ENCODE results near the gene ENO2.

The ENO2 gene

GRCh38 chr12:6951551-6952120, 37.3 kb downstream of the ENO2 start:
- no peak overlapping the region for H3K4me3 ChIP-seq (ENCODE audit: low read length)
- no peaks in the 10 kb centered on the region for H3K9me3 ChIP-seq (ENCODE audit: control insufficient read depth, insufficient read depth, low read length)
- peaks cover 6% of the 10 kb centered on the region; the same call in 1 of the 2 replicates for H3K4me1 ChIP-seq (ENCODE audit: control insufficient read depth, insufficient read depth, low read length)
- WGBS (ENCODE audit: insufficient coverage, insufficient read length), result no CpG with 5 or more reads among the region's 20 CpGs
- H3K27ac ChIP-seq (ENCODE audit: low read length), result no peak overlapping the region
- no peak for DNase-seq (ENCODE audit: low read depth, low spot score)
- no peaks in the 10 kb centered on the region for H3K27me3 ChIP-seq (ENCODE audit: control insufficient read depth, insufficient read depth, low read length)
- no peaks in the 10 kb centered on the region for H3K36me3 ChIP-seq (ENCODE audit: control insufficient read depth, insufficient read depth, low read length)

DNA sequence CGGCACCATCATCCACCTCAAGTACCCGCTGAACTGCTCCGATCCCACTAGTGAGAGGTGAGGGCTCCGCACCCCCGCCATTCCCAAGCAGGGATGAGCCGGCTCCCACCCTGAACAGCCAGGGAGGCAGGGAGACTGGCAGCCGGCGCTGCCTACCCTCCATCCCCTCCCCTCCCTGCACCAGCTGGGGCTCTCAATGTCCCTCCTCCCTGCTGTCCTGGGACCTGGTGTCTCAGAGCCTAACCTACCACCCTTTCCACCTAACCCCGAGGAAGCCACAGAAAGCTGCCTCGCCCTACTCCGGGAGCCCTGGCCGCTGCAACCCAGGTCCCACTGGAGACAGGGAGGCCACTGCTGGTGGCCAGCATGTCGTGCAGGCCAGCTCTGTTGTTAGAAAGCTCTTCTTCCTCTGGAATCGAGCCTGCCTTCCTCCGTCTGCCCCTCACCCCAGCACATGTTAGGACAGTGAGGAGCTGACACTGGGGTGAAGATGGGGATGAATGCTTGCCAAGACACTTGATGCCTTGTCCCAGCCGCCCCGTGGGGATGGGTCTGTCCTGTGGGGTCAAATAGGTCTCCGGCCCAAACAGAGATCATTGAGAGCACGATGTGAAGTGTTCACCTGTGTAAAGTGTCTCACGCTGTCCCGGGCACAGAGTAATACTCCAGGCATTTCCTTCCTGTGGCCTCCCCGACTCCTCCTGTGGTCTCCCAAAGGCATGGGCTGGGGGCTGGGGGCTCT, 37.9 kb downstream of the ENO2 start:
- Histone ChIP-seq H3K4me3 (ENCODE audit: low read length) (no peak overlapping the region), H3K27me3 (ENCODE audit: control insufficient read depth, insufficient read depth, low read length) (no peaks in the 10 kb centered on the region), H3K9me3 (ENCODE audit: control insufficient read depth, insufficient read depth, low read length) (no peaks in the 10 kb centered on the region), H3K4me1 (ENCODE audit: control insufficient read depth, insufficient read depth, low read length) (0 out of 2 replicates have a peak, but pooled peaks cover 4% of the 10 kb centered on the region), H3K36me3 (ENCODE audit: control insufficient read depth, insufficient read depth, low read length) (no peaks in the 10 kb centered on the region), H3K27ac (ENCODE audit: low read length) (no peak overlapping the region)
- DNase-seq (ENCODE audit: low read depth, low spot score), result no peak
- WGBS (ENCODE audit: insufficient coverage, insufficient read length), result no CpG with 5 or more reads among the region's 22 CpGs

- Histone ChIP-seq H3K36me3 (ENCODE audit: control insufficient read depth, insufficient read depth, low read length) (no peaks in the 10 kb centered on the region), H3K9me3 (ENCODE audit: control insufficient read depth, insufficient read depth, low read length) (no peaks in the 10 kb centered on the region), H3K4me3 (ENCODE audit: low read length) (no peak overlapping the region), H3K27ac (ENCODE audit: low read length) (no peak overlapping the region), H3K27me3 (ENCODE audit: control insufficient read depth, insufficient read depth, low read length) (no peaks in the 10 kb centered on the region), H3K4me1 (ENCODE audit: control insufficient read depth, insufficient read depth, low read length) (0 out of 2 replicates have a peak, but pooled peaks cover 4% of the 10 kb centered on the region)
- no peak for DNase-seq (ENCODE audit: low read depth, low spot score)
- no CpG with 5 or more reads among the region's 15 CpGs for WGBS (ENCODE audit: insufficient coverage, insufficient read length)
Observed at GRCh38 chr12:6952863-6953441, 38.6 kb downstream of the ENO2 start.

DNA sequence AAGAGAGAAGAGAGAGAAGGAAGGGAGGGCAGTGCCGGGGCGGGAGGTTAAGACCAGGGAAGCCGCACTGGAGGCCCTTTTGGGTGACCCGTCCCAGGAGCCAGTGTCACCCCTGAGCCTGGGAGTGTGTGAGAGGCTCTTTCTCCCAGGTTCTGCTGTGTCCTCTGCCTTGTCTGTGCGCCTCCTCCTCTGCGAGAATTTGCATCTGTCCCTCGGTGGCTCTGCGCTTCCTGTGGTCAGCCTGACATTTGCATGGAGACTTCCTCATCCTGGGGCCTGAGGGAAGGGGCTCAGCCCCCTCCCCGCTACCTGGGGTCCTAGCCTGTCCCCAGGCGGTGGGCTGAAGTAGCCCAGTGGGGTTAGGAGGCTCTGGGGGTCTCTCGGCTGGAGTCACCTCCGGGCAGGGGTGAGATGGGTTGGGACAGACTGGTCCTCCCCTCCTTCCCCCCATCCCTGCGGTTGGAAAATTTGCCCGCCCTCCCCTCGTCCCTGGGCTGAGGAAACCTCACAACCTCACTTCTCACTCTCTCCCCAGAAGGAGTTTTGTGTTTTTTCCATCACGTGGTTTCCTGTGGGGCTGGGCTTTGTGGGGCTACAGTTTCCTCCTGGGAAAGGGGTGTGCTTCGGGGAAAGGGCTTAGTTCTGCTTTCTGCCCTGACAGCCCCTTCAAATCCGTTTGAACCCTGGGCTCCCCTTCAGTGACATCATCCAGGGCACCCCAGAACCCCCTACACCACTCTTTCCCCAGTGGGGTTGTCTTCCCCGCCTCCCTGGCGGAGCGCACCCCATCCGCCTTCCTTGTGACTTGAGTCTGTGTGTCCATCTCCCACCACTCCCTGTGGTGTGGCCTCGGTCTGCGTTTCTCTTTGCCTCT, 39.3 kb downstream of the ENO2 start:
- H3K4me3 ChIP-seq (ENCODE audit: low read length), result no peak overlapping the region
- no peaks in the 10 kb centered on the region for H3K36me3 ChIP-seq (ENCODE audit: control insufficient read depth, insufficient read depth, low read length)
- no peak overlapping the region for H3K27ac ChIP-seq (ENCODE audit: low read length)
- H3K4me1 ChIP-seq (ENCODE audit: control insufficient read depth, insufficient read depth, low read length), result 0 out of 2 replicates have a peak, but pooled peaks cover 4% of the 10 kb centered on the region
- no peaks in the 10 kb centered on the region for H3K9me3 ChIP-seq (ENCODE audit: control insufficient read depth, insufficient read depth, low read length)
- DNase-seq (ENCODE audit: low read depth, low spot score), result no peak
- WGBS (ENCODE audit: insufficient coverage, insufficient read length), result no CpG with 5 or more reads among the region's 24 CpGs
- no peaks in the 10 kb centered on the region for H3K27me3 ChIP-seq (ENCODE audit: control insufficient read depth, insufficient read depth, low read length)

GRCh38 chr12:6954316-6955107, 40.1 kb downstream of the ENO2 start:
- no peak for DNase-seq (ENCODE audit: low read depth, low spot score)
- no peaks in the 10 kb centered on the region for H3K27me3 ChIP-seq (ENCODE audit: control insufficient read depth, insufficient read depth, low read length)
- H3K27ac ChIP-seq (ENCODE audit: low read length), result no peak overlapping the region
- no peaks in the 10 kb centered on the region for H3K9me3 ChIP-seq (ENCODE audit: control insufficient read depth, insufficient read depth, low read length)
- no peak overlapping the region for H3K4me3 ChIP-seq (ENCODE audit: low read length)
- H3K4me1 ChIP-seq (ENCODE audit: control insufficient read depth, insufficient read depth, low read length), result 0 out of 2 replicates have a peak, but pooled peaks cover 4% of the 10 kb centered on the region
- WGBS (ENCODE audit: insufficient coverage, insufficient read length), result no CpG with 5 or more reads among the region's 21 CpGs
- no peaks in the 10 kb centered on the region for H3K36me3 ChIP-seq (ENCODE audit: control insufficient read depth, insufficient read depth, low read length)

GRCh38 chr12:6955108-6956020, 41.0 kb downstream of the ENO2 start:
- Histone ChIP-seq H3K27ac (ENCODE audit: low read length) (no peak overlapping the region), H3K36me3 (ENCODE audit: control insufficient read depth, insufficient read depth, low read length) (no peaks in the 10 kb centered on the region), H3K9me3 (ENCODE audit: control insufficient read depth, insufficient read depth, low read length) (no peaks in the 10 kb centered on the region), H3K27me3 (ENCODE audit: control insufficient read depth, insufficient read depth, low read length) (no peaks in the 10 kb centered on the region), H3K4me1 (ENCODE audit: control insufficient read depth, insufficient read depth, low read length) (0 out of 2 replicates have a peak, but pooled peaks cover 4% of the 10 kb centered on the region), H3K4me3 (ENCODE audit: low read length) (no peak overlapping the region)
- WGBS (ENCODE audit: insufficient coverage, insufficient read length), result no CpG with 5 or more reads among the region's 22 CpGs
- no peak for DNase-seq (ENCODE audit: low read depth, low spot score)

DNA sequence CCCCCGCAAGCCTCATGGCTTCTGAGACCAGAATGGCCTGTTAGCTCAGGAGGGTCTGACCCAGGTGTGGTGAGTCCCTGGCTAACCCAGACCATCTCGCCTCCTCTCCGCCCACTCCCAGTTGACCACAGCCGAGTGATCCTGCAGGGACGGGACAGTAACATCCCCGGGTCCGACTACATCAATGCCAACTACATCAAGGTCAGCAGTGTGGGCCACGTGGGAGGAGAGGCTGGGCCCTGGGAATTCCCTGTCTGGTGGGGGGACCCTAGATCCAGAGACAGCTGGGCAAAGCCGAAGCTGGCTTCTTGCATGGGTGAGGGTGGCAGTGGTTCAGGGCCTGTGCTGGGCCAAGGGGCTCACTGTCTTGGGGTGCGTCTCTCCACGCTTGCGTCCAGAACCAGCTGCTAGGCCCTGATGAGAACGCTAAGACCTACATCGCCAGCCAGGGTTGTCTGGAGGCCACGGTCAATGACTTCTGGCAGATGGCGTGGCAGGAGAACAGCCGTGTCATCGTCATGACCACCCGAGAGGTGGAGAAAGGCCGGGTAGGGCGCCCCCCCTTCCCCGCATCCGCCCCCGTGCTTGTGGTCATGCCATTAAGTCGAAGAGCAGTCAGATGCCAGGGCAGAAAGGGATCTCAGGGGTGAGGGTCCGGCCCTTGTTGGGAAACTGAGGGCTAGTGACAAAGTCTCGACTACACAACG, 41.8 kb downstream of the ENO2 start:
- H3K4me1 ChIP-seq (ENCODE audit: control insufficient read depth, insufficient read depth, low read length), result peaks cover 5% of the 10 kb centered on the region; the same call in 1 of the 2 replicates
- no peak overlapping the region for H3K4me3 ChIP-seq (ENCODE audit: low read length)
- H3K36me3 ChIP-seq (ENCODE audit: control insufficient read depth, insufficient read depth, low read length), result no peaks in the 10 kb centered on the region
- H3K27me3 ChIP-seq (ENCODE audit: control insufficient read depth, insufficient read depth, low read length), result no peaks in the 10 kb centered on the region
- WGBS (ENCODE audit: insufficient coverage, insufficient read length), result no CpG with 5 or more reads among the region's 28 CpGs
- H3K9me3 ChIP-seq (ENCODE audit: control insufficient read depth, insufficient read depth, low read length), result no peaks in the 10 kb centered on the region
- H3K27ac ChIP-seq (ENCODE audit: low read length), result no peak overlapping the region
- no peak for DNase-seq (ENCODE audit: low read depth, low spot score)

- H3K9me3 ChIP-seq (ENCODE audit: control insufficient read depth, insufficient read depth, low read length), result no peaks in the 10 kb centered on the region
- H3K36me3 ChIP-seq (ENCODE audit: control insufficient read depth, insufficient read depth, low read length), result no peaks in the 10 kb centered on the region
- no peak for DNase-seq (ENCODE audit: low read depth, low spot score)
- H3K4me1 ChIP-seq (ENCODE audit: control insufficient read depth, insufficient read depth, low read length), result peaks cover 9% of the 10 kb centered on the region; the same call in 1 of the 2 replicates
- H3K4me3 ChIP-seq (ENCODE audit: low read length), result no peak overlapping the region
- no CpG with 5 or more reads among the region's 20 CpGs for WGBS (ENCODE audit: insufficient coverage, insufficient read length)
- no peaks in the 10 kb centered on the region for H3K27me3 ChIP-seq (ENCODE audit: control insufficient read depth, insufficient read depth, low read length)
- H3K27ac ChIP-seq (ENCODE audit: low read length), result no peak overlapping the region
Observed at GRCh38 chr12:6957151-6957701, 42.8 kb downstream of the ENO2 start.
